ENCODE data around the gene MYO1A. TPM values are rescaled to one million over a fixed set of nuclear protein-coding genes. Genes with fewer than 3 reads are reported as not detected.

MYO1A gene
- total and polyA plus RNA-seq, 2 of the 13 experiments (the other 11 are each of a cell fraction or from before 2014, with no cell fraction given): 5.3 to 6.0 TPM

DNA sequence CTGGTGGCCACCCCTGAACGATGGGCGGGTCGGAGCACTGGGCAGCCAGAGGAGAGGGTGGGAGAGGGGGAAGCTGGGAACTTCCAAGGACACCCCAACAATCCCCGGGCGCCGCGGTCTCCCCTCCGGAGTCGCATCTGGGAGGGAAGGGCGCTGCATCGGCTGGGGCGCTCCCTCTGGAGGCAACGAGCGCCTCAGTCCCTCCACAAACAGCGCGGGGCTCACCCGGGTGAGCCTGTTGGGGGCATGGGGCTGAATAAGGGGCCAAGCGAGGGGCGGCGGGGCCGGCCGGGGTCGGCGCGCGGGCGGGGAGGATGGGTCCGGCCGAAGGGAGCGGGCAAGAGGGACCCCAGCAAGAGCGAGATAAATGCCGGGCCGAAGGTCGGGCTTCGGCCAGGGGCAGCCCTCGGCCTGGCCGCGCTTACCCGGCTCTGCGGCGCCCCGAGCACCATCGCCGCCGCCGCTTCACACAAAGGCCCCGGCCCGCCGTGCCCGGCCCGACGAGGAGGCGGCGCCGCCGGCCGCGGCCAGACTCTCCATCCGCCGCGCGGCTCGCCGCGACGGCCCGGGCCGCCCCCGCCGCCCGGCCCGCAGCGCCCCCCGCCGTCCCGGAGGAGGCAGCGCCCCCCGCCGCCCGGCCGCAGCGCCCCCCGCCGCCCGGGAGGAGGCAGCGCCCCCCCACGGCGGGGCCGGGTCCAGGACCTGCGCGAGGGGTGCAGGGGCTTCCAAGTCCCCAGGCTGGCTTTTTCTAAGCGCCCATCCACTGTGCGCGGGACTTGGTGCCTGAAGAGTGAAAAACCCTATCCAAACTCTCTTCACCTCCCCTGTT is 43.7 kb downstream of the MYO1A start, which contains the start of gene ZBTB39 (continued):
- TF ChIP-seq KDM5B (CRISPR knock-in tag; IDR thresholded peaks at IDR 0.05; ENCODE audit: borderline replicate concordance) (peak; percentile 43; the same call in 1 of the 2 replicates), RBM39 (IDR thresholded peaks at IDR 0.05; ENCODE audit: low read depth, low read length, poor library complexity, severe bottlenecking) (no peak), HMGA1 (CRISPR knock-in tag; conservative IDR thresholded peaks at IDR 0.05) (no peak), ZNF143 (CRISPR knock-in tag; IDR thresholded peaks at IDR 0.05) (no peak), NAIF1 (CRISPR knock-in tag; IDR thresholded peaks at IDR 0.05; ENCODE audit: borderline replicate concordance) (no peak), ZNF589 (CRISPR knock-in tag; conservative IDR thresholded peaks at IDR 0.05) (no peak), ZNF251 (CRISPR knock-in tag; IDR thresholded peaks at IDR 0.05) (no peak), HNF4A (CRISPR knock-in tag; IDR thresholded peaks at IDR 0.05) (no peak), ZFP36L2 (CRISPR knock-in tag; IDR thresholded peaks at IDR 0.05) (no peak), NCOR1 (IDR thresholded peaks at IDR 0.05; ENCODE audit: borderline replicate concordance, low read length) (no peak), ZNF782 (CRISPR knock-in tag; IDR thresholded peaks at IDR 0.05; ENCODE audit: borderline replicate concordance) (no peak)
- TF ChIP-seq, protein P1, sequence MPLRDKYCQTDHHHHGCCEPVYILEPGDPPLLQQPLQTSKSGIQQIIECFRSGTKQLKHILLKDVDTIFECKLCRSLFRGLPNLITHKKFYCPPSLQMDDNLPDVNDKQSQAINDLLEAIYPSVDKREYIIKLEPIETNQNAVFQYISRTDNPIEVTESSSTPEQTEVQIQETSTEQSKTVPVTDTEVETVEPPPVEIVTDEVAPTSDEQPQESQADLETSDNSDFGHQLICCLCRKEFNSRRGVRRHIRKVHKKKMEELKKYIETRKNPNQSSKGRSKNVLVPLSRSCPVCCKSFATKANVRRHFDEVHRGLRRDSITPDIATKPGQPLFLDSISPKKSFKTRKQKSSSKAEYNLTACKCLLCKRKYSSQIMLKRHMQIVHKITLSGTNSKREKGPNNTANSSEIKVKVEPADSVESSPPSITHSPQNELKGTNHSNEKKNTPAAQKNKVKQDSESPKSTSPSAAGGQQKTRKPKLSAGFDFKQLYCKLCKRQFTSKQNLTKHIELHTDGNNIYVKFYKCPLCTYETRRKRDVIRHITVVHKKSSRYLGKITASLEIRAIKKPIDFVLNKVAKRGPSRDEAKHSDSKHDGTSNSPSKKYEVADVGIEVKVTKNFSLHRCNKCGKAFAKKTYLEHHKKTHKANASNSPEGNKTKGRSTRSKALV (CRISPR knock-in tag; IDR thresholded peaks at IDR 0.05): no peak
- TF ChIP-seq, protein P2, sequence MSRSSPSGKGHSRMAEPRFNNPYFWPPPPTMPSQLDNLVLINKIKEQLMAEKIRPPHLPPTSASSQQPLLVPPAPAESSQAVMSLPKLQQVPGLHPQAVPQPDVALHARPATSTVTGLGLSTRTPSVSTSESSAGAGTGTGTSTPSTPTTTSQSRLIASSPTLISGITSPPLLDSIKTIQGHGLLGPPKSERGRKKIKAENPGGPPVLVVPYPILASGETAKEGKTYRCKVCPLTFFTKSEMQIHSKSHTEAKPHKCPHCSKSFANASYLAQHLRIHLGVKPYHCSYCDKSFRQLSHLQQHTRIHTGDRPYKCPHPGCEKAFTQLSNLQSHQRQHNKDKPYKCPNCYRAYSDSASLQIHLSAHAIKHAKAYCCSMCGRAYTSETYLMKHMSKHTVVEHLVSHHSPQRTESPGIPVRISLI (CRISPR knock-in tag; IDR thresholded peaks at IDR 0.05; ENCODE audit: borderline replicate concordance): no peak
- TF ChIP-seq, protein P3, sequence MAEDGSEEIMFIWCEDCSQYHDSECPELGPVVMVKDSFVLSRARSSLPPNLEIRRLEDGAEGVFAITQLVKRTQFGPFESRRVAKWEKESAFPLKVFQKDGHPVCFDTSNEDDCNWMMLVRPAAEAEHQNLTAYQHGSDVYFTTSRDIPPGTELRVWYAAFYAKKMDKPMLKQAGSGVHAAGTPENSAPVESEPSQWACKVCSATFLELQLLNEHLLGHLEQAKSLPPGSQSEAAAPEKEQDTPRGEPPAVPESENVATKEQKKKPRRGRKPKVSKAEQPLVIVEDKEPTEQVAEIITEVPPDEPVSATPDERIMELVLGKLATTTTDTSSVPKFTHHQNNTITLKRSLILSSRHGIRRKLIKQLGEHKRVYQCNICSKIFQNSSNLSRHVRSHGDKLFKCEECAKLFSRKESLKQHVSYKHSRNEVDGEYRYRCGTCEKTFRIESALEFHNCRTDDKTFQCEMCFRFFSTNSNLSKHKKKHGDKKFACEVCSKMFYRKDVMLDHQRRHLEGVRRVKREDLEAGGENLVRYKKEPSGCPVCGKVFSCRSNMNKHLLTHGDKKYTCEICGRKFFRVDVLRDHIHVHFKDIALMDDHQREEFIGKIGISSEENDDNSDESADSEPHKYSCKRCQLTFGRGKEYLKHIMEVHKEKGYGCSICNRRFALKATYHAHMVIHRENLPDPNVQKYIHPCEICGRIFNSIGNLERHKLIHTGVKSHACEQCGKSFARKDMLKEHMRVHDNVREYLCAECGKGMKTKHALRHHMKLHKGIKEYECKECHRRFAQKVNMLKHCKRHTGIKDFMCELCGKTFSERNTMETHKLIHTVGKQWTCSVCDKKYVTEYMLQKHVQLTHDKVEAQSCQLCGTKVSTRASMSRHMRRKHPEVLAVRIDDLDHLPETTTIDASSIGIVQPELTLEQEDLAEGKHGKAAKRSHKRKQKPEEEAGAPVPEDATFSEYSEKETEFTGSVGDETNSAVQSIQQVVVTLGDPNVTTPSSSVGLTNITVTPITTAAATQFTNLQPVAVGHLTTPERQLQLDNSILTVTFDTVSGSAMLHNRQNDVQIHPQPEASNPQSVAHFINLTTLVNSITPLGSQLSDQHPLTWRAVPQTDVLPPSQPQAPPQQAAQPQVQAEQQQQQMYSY (CRISPR knock-in tag; IDR thresholded peaks at IDR 0.05): no peak
- TF ChIP-seq, protein P4, sequence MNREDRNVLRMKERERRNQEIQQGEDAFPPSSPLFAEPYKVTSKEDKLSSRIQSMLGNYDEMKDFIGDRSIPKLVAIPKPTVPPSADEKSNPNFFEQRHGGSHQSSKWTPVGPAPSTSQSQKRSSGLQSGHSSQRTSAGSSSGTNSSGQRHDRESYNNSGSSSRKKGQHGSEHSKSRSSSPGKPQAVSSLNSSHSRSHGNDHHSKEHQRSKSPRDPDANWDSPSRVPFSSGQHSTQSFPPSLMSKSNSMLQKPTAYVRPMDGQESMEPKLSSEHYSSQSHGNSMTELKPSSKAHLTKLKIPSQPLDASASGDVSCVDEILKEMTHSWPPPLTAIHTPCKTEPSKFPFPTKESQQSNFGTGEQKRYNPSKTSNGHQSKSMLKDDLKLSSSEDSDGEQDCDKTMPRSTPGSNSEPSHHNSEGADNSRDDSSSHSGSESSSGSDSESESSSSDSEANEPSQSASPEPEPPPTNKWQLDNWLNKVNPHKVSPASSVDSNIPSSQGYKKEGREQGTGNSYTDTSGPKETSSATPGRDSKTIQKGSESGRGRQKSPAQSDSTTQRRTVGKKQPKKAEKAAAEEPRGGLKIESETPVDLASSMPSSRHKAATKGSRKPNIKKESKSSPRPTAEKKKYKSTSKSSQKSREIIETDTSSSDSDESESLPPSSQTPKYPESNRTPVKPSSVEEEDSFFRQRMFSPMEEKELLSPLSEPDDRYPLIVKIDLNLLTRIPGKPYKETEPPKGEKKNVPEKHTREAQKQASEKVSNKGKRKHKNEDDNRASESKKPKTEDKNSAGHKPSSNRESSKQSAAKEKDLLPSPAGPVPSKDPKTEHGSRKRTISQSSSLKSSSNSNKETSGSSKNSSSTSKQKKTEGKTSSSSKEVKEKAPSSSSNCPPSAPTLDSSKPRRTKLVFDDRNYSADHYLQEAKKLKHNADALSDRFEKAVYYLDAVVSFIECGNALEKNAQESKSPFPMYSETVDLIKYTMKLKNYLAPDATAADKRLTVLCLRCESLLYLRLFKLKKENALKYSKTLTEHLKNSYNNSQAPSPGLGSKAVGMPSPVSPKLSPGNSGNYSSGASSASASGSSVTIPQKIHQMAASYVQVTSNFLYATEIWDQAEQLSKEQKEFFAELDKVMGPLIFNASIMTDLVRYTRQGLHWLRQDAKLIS (CRISPR knock-in tag; IDR thresholded peaks at IDR 0.05): no peak
- TF ChIP-seq, protein P5, sequence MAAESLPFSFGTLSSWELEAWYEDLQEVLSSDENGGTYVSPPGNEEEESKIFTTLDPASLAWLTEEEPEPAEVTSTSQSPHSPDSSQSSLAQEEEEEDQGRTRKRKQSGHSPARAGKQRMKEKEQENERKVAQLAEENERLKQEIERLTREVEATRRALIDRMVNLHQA (CRISPR knock-in tag; IDR thresholded peaks at IDR 0.05): no peak

Data from HepG2 (cell line).